Measurements from ENCODE around the gene GPATCH2. TPM values are rescaled to one million over a fixed set of nuclear protein-coding genes. Genes with fewer than 3 reads are reported as not detected.

GPATCH2 gene
- polyA plus RNA-seq, 1 donor from 2014 or later: 12.3 TPM

GRCh38 chr1:217471403-217471802, 159.5 kb downstream of the GPATCH2 start:
- H3F3A ChIP-seq (ENCODE audit: insufficient read depth, low read length, poor library complexity, severe bottlenecking): no peaks in the 10 kb centered on the region
- no peak overlapping the region for H3K4me2 ChIP-seq (ENCODE audit: low read length)
- no peaks in the 10 kb centered on the region for H3K27me3 ChIP-seq (ENCODE audit: insufficient read depth, low read depth, low read length)
- H3K9me3 ChIP-seq (ENCODE audit: low read length): no peaks in the 10 kb centered on the region
- no peaks in the 10 kb centered on the region for H3K79me2 ChIP-seq (replicated peaks; ENCODE audit: insufficient read depth, low read length)
- no peaks in the 10 kb centered on the region for H3K36me3 ChIP-seq (ENCODE audit: insufficient read depth, low read length)
- no peaks in the 10 kb centered on the region for H3K9me2 ChIP-seq (ENCODE audit: insufficient read depth, low read length)
- H2AFZ ChIP-seq (ENCODE audit: low read depth, low read length): no peak overlapping the region
- no peak for TF ChIP-seq REST (IDR thresholded peaks at IDR 0.05; ENCODE audit: borderline replicate concordance)
- TF ChIP-seq MXI1 (conservative IDR thresholded peaks at IDR 0.05; ENCODE audit: poor library complexity, severe bottlenecking): no peak
- no peak for TF ChIP-seq EZH2 (IDR thresholded peaks at IDR 0.05; ENCODE audit: borderline replicate concordance, insufficient read depth, low read length, poor library complexity, severe bottlenecking)
- TF ChIP-seq EP300 (conservative IDR thresholded peaks at IDR 0.05; ENCODE audit: poor library complexity, severe bottlenecking): no peak
- TF ChIP-seq POLR2AphosphoS5 (IDR thresholded peaks at IDR 0.05): no peak
- TF ChIP-seq SMC3 (conservative IDR thresholded peaks at IDR 0.05; ENCODE audit: poor library complexity): no peak
- no peak for TF ChIP-seq RAD21 (conservative IDR thresholded peaks at IDR 0.05)
- TF ChIP-seq TAF1 (IDR thresholded peaks at IDR 0.05; ENCODE audit: low read depth): no peak
- TF ChIP-seq CTCF (IDR thresholded peaks at IDR 0.05; ENCODE audit: poor library complexity, severe bottlenecking): no peak
- H3K9ac ChIP-seq (ENCODE audit: low read length): no peak overlapping the region
- no peak overlapping the region for H3K27ac ChIP-seq (ENCODE audit: low read length)
- H4K20me1 ChIP-seq (ENCODE audit: insufficient read depth): no peaks in the 10 kb centered on the region
- no peak overlapping the region for H3K4me3 ChIP-seq (ENCODE audit: low read length)

GRCh38 chr1:217469983-217470382, 160.9 kb downstream of the GPATCH2 start:
- TF ChIP-seq EP300 (conservative IDR thresholded peaks at IDR 0.05; ENCODE audit: poor library complexity, severe bottlenecking): no peak
- TF ChIP-seq EZH2 (IDR thresholded peaks at IDR 0.05; ENCODE audit: borderline replicate concordance, insufficient read depth, low read length, poor library complexity, severe bottlenecking): no peak
- TF ChIP-seq CTCF (IDR thresholded peaks at IDR 0.05; ENCODE audit: poor library complexity, severe bottlenecking): no peak
- TF ChIP-seq REST (IDR thresholded peaks at IDR 0.05; ENCODE audit: borderline replicate concordance): no peak
- no peak for TF ChIP-seq MXI1 (conservative IDR thresholded peaks at IDR 0.05; ENCODE audit: poor library complexity, severe bottlenecking)
- TF ChIP-seq POLR2AphosphoS5 (IDR thresholded peaks at IDR 0.05): no peak
- TF ChIP-seq TAF1 (IDR thresholded peaks at IDR 0.05; ENCODE audit: low read depth): no peak
- TF ChIP-seq SMC3 (conservative IDR thresholded peaks at IDR 0.05; ENCODE audit: poor library complexity): no peak
- TF ChIP-seq RAD21 (conservative IDR thresholded peaks at IDR 0.05): no peak
- H3F3A ChIP-seq (ENCODE audit: insufficient read depth, low read length, poor library complexity, severe bottlenecking): no peaks in the 10 kb centered on the region
- H3K36me3 ChIP-seq (ENCODE audit: insufficient read depth, low read length): no peaks in the 10 kb centered on the region
- no peak overlapping the region for H2AFZ ChIP-seq (ENCODE audit: low read depth, low read length)
- H3K27ac ChIP-seq (ENCODE audit: low read length): no peak overlapping the region
- no peaks in the 10 kb centered on the region for H3K27me3 ChIP-seq (ENCODE audit: insufficient read depth, low read depth, low read length)
- H3K9ac ChIP-seq (ENCODE audit: low read length): no peak overlapping the region
- no peaks in the 10 kb centered on the region for H3K9me3 ChIP-seq (ENCODE audit: low read length)
- H3K4me2 ChIP-seq (ENCODE audit: low read length): no peak overlapping the region
- no peaks in the 10 kb centered on the region for H4K20me1 ChIP-seq (ENCODE audit: insufficient read depth)
- H3K79me2 ChIP-seq (replicated peaks; ENCODE audit: insufficient read depth, low read length): no peaks in the 10 kb centered on the region
- H3K4me3 ChIP-seq (ENCODE audit: low read length): no peak overlapping the region
- H3K9me2 ChIP-seq (ENCODE audit: insufficient read depth, low read length): no peaks in the 10 kb centered on the region
